ENCODE data around the gene TMIGD1.

- TF ChIP-seq YY1 (IDR thresholded peaks at IDR 0.05; ENCODE audit: insufficient read depth, insufficient read length) (no peak), ZNF274 (IDR thresholded peaks at IDR 0.05; ENCODE audit: low read depth, low read length) (no peak)
These were observed 46.9 kb upstream of the TMIGD1 start for GRCh38 chr17:30380643-30381339.
